ENCODE measurements around the gene PBXIP1.

GRCh38 chr1:154973344-154974101, 17.6 kb upstream of the PBXIP1 start:
- TF ChIP-seq, protein P1, sequence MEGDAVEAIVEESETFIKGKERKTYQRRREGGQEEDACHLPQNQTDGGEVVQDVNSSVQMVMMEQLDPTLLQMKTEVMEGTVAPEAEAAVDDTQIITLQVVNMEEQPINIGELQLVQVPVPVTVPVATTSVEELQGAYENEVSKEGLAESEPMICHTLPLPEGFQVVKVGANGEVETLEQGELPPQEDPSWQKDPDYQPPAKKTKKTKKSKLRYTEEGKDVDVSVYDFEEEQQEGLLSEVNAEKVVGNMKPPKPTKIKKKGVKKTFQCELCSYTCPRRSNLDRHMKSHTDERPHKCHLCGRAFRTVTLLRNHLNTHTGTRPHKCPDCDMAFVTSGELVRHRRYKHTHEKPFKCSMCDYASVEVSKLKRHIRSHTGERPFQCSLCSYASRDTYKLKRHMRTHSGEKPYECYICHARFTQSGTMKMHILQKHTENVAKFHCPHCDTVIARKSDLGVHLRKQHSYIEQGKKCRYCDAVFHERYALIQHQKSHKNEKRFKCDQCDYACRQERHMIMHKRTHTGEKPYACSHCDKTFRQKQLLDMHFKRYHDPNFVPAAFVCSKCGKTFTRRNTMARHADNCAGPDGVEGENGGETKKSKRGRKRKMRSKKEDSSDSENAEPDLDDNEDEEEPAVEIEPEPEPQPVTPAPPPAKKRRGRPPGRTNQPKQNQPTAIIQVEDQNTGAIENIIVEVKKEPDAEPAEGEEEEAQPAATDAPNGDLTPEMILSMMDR (IDR thresholded peaks at IDR 0.05; ENCODE audit: poor library complexity): peak; percentile 38
- TF ChIP-seq EZH2 (IDR thresholded peaks at IDR 0.05; ENCODE audit: borderline replicate concordance): no peak

Data from hepatocyte (in vitro differentiated cells).